HG03045 (cell line): ENCODE results near the gene ADAMTS5.

Source experiments
- ATAC-seq: cut with Tn5 transposase; IDR thresholded peaks from one replicate; pipeline ENCODE4 v1.9.1; 2021; ENCODE audit warnings: mild to moderate bottlenecking, moderate library complexity; ENCODE audit not compliant: unreplicated experiment

ADAMTS5 gene

GRCh38 chr21:26967062-26967913, at the start of gene ADAMTS5:
ADAMTS5 (minus strand) TSS chr21:26967088; CDS start chr21:26966391, 697 bp downstream.
- no peak for ATAC-seq

- ATAC-seq: no peak
These were observed 34.6 kb upstream of the ADAMTS5 start for GRCh38 chr21:27001526-27001925.

- ATAC-seq: no peak
These were observed 16.7 kb upstream of the ADAMTS5 start for GRCh38 chr21:26983576-26983975.

- ATAC-seq: no peak
These were observed 15.9 kb upstream of the ADAMTS5 start for GRCh38 chr21:26982767-26983166.

GRCh38 chr21:26977746-26978145, 10.9 kb upstream of the ADAMTS5 start:
- ATAC-seq: no peak

- ATAC-seq: no peak
These were observed 6.3 kb upstream of the ADAMTS5 start for GRCh38 chr21:26973226-26973625.

GRCh38 chr21:26972192-26972591, 5.3 kb upstream of the ADAMTS5 start:
- no peak for ATAC-seq

GRCh38 chr21:26969971-26970725, 3.3 kb upstream of the ADAMTS5 start:
- ATAC-seq: no peak

GRCh38 chr21:26966649-26967061, 233 bp downstream of the ADAMTS5 start:
- no peak for ATAC-seq

GRCh38 chr21:26965907-26966581, 844 bp downstream of the ADAMTS5 start:
- ATAC-seq: no peak

- no peak for ATAC-seq
These were observed 1.6 kb downstream of the ADAMTS5 start for GRCh38 chr21:26965040-26965906.

- no peak for ATAC-seq
These were observed 2.6 kb downstream of the ADAMTS5 start for GRCh38 chr21:26964170-26964778.

- ATAC-seq: no peak
These were observed 4.2 kb downstream of the ADAMTS5 start for GRCh38 chr21:26962621-26963181.

- ATAC-seq: no peak
These were observed 5.2 kb downstream of the ADAMTS5 start for GRCh38 chr21:26961698-26962097.

- ATAC-seq: no peak
These were observed 8.1 kb downstream of the ADAMTS5 start for GRCh38 chr21:26958788-26959187.

GRCh38 chr21:26956813-26957212, 10.1 kb downstream of the ADAMTS5 start:
- ATAC-seq: no peak

GRCh38 chr21:26956216-26956615, 10.7 kb downstream of the ADAMTS5 start:
- ATAC-seq: no peak

GRCh38 chr21:26954662-26955121, 12.2 kb downstream of the ADAMTS5 start:
- ATAC-seq: no peak

- ATAC-seq: no peak
These were observed 14.4 kb downstream of the ADAMTS5 start for GRCh38 chr21:26952374-26953066.
